Posterior cingulate gyrus (tissue), 11 donors: ENCODE results near the gene IGIP.

Experiments
- DNase-seq, 10 donors: peaks; one replicate each; pipeline versions ENCODE4 v3.0.0 to v3.0.0-alpha.2; 2020 to 2021; ENCODE audit warnings: mixed read lengths in 3 of 10
- intact Hi-C: fragments of 100-400 bp; cut with DNase I; formaldehyde crosslinking; loops from one replicate; pipeline ENCODE4 v1.15.1; 2023

Gene IGIP

GRCh38 chr5:140159014-140159927, 33.5 kb downstream of the IGIP start:
- intact Hi-C loops: loop anchor here (5.0 kb wide), 1 partner anchor 297 kb away; no protein-coding TSS in a partner anchor
- DNase-seq: no peak

GRCh38 chr5:140162275-140162674, 36.5 kb downstream of the IGIP start:
- intact Hi-C loops: no loop called here

GRCh38 chr5:140162781-140163180, 37.0 kb downstream of the IGIP start:
- DNase-seq: no peak
- intact Hi-C loops: no loop called here

More at GRCh38 chr5:140162275-140162674, 36.5 kb downstream of the IGIP start:
- no peak for DNase-seq

- intact Hi-C loops: no loop called here
- DNase-seq: no peak
Observed at GRCh38 chr5:140165101-140165922, 39.6 kb downstream of the IGIP start.

GRCh38 chr5:140165923-140166270, 40.2 kb downstream of the IGIP start:
- DNase-seq: no peak
- intact Hi-C loops: no loop called here

GRCh38 chr5:140166911-140167310, 41.2 kb downstream of the IGIP start:
- intact Hi-C loops: no loop called here

GRCh38 chr5:140168371-140168770, 42.6 kb downstream of the IGIP start:
- intact Hi-C loops: no loop called here
- DNase-seq: no peak

More at GRCh38 chr5:140166911-140167310, 41.2 kb downstream of the IGIP start:
- peak in 1 of 10 donors; percentile 31 for DNase-seq

GRCh38 chr5:140169410-140169809, 43.7 kb downstream of the IGIP start:
- intact Hi-C loops: no loop called here
- DNase-seq: no peak

- intact Hi-C loops: loop anchor here (10.0 kb wide), 1 partner anchor 172 kb away; the partner anchor contains the start of gene HBEGF
- no peak for DNase-seq
Observed at GRCh38 chr5:140172483-140172882, 46.7 kb downstream of the IGIP start.

GRCh38 chr5:140174014-140174413, 48.3 kb downstream of the IGIP start:
- intact Hi-C loops: loop anchor here (10.0 kb wide), 1 partner anchor 171 kb away; the partner anchor contains the start of gene HBEGF
- DNase-seq: no peak

- intact Hi-C loops: loop anchor here (10.0 kb wide), 1 partner anchor 170 kb away; the partner anchor contains the start of gene HBEGF
Observed at GRCh38 chr5:140174465-140175366, 49.0 kb downstream of the IGIP start, which contains the start of gene CYSTM1. Gene CYSTM1 (plus strand): TSS chr5:140175188. CDS start chr5:140194466, 19,278 bp downstream.

GRCh38 chr5:140175367-140176030, 49.8 kb downstream of the IGIP start:
- intact Hi-C loops: loop anchor here (10.0 kb wide), 1 partner anchor 169 kb away; the partner anchor contains the start of gene HBEGF
- DNase-seq: peak; percentile 32 to 92 (median 51)

More at GRCh38 chr5:140174465-140175366, 49.0 kb downstream of the IGIP start, which contains the start of gene CYSTM1:
- peak; percentile 84 to 99 (median 94) for DNase-seq

GRCh38 chr5:140176031-140176387, 50.3 kb downstream of the IGIP start:
- intact Hi-C loops: loop anchor here (10.0 kb wide), 1 partner anchor 169 kb away; the partner anchor contains the start of gene HBEGF
- DNase-seq: no peak

GRCh38 chr5:140178086-140178410, 52.3 kb downstream of the IGIP start:
- intact Hi-C loops: loop anchor here (10.0 kb wide), 1 partner anchor 167 kb away; the partner anchor contains the start of gene HBEGF
- DNase-seq: no peak

GRCh38 chr5:140178482-140179116, 52.9 kb downstream of the IGIP start:
- intact Hi-C loops: loop anchor here (10.0 kb wide), 1 partner anchor 166 kb away; the partner anchor contains the start of gene HBEGF
- DNase-seq: no peak
